Measurements from ENCODE around the gene S1PR5.

Gene S1PR5

GRCh38 chr19:10513223-10513622 lies 4.0 kb downstream of the S1PR5 start:
- ATAC-seq = no peak
- no peaks in the 10 kb centered on the region for H3K9me3 Mint-ChIP-seq
- no peak for DNase-seq
- H3K36me3 Mint-ChIP-seq (ENCODE audit: low read depth) = no peaks in the 10 kb centered on the region
- H3K27me3 Mint-ChIP-seq = peaks cover 44% of the 10 kb centered on the region
- no peak overlapping the region for H3K27ac Mint-ChIP-seq
- H3K4me1 Mint-ChIP-seq = peaks cover 24% of the 10 kb centered on the region
- no peak overlapping the region for H3K4me3 Mint-ChIP-seq

DNA sequence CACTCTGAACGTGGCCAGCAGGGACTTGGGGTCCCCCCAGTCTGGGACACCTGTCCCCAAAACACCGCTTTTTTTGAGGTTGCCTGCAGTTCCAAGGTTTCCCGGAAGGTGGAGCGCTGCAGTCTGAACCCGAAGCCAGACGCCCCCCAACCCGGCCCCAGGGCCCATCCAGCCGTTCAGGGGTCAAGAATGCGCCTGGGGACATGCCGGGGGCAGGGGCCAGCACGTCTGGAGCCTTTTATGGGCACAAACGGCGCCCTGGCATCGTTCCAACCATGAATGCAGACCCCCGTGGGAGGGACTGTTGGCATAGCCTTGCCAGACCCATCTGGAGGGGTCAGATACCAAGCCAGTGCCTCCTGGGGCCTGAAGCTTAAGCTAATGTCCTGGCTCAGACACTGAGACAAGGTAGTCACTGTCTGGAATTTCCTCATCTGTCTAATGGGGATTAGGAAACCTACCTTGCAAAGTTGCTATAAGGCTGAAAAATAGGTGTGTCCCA lies 6.9 kb downstream of the S1PR5 start:
- H3K36me3 Mint-ChIP-seq (ENCODE audit: low read depth) = no peaks in the 10 kb centered on the region
- peaks cover 21% of the 10 kb centered on the region for H3K4me1 Mint-ChIP-seq
- no peak overlapping the region for H3K27ac Mint-ChIP-seq
- DNase-seq = peak; percentile 72
- peaks cover 25% of the 10 kb centered on the region for H3K27me3 Mint-ChIP-seq
- H3K4me3 Mint-ChIP-seq = no peak overlapping the region
- no peak for ATAC-seq
- no peaks in the 10 kb centered on the region for H3K9me3 Mint-ChIP-seq

- Mint-ChIP-seq H3K4me1 (peaks cover 18% of the 10 kb centered on the region), H3K36me3 (ENCODE audit: low read depth) (no peaks in the 10 kb centered on the region), H3K27me3 (peaks cover 13% of the 10 kb centered on the region), H3K9me3 (no peaks in the 10 kb centered on the region), H3K27ac (peak overlapping the region; percentile 68), H3K4me3 (peak overlapping the region; percentile 43)
- ATAC-seq = peak; percentile 67
- no peak for DNase-seq
These were observed 8.5 kb downstream of the S1PR5 start for GRCh38 chr19:10508707-10509106.

DNA sequence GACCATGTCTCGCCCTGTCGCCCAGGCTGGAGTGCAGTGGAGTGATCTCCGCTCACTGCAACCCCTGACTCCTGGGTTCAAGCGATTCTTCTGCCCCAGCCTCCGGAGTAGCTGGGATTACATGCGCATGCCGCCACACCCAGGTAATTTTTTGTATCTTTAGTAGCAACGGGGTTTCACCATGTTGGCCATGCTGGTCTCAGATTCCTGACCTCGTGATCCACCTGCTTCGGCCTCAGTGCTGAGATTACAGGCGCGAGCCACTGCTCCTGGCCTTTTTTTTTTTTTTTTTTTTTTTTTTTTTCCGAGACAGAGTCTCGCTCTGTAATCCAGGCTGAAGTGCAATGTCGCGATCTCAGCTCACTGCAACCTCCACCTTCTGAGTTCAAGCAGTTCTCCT lies 9.2 kb downstream of the S1PR5 start:
- DNase-seq (no peak), ATAC-seq (no peak)
- Mint-ChIP-seq H3K9me3 (no peaks in the 10 kb centered on the region), H3K27me3 (peaks cover 7% of the 10 kb centered on the region), H3K27ac (no peak overlapping the region), H3K4me1 (peaks cover 18% of the 10 kb centered on the region), H3K4me3 (no peak overlapping the region), H3K36me3 (ENCODE audit: low read depth) (no peaks in the 10 kb centered on the region)

DNA sequence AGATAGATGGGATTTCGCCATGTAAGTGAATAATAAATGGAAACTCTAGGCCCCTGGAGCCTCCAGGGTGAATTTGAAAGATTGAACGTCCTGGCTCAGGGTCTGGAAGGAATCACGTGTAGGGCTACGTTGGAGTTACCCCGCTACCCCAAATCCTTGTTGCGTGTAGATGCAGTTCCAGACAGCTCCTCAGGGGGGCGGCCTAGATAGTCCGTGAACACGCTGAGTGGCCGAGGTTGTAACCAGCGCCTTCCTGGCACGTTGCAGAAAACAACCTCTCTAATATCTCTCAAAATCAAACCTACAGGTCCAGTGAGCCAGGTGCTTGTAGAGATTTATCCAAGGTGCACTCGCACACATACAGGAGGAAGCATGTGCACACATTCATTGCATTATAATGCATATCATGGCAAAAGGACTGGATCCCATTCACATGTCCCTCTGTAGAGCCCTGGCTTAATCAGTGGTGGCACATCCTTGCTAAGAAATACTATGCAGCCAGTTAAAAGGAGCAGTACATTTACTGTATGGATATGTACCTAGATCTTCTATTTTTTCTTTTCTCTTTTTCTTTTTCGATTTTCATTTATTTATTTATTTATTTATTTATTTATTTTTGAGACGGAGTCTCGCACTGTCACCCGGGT lies 11.5 kb downstream of the S1PR5 start:
- no peaks in the 10 kb centered on the region for H3K9me3 Mint-ChIP-seq
- ATAC-seq (peak; percentile 27), DNase-seq (peak; percentile 90)
- H3K36me3 Mint-ChIP-seq (ENCODE audit: low read depth) = peaks cover 3% of the 10 kb centered on the region
- H3K4me1 Mint-ChIP-seq = peaks cover 26% of the 10 kb centered on the region
- peak overlapping the region; percentile 21 for H3K4me3 Mint-ChIP-seq
- H3K27me3 Mint-ChIP-seq = peaks cover 2% of the 10 kb centered on the region
- peak overlapping the region; percentile 14 for H3K27ac Mint-ChIP-seq

DNA sequence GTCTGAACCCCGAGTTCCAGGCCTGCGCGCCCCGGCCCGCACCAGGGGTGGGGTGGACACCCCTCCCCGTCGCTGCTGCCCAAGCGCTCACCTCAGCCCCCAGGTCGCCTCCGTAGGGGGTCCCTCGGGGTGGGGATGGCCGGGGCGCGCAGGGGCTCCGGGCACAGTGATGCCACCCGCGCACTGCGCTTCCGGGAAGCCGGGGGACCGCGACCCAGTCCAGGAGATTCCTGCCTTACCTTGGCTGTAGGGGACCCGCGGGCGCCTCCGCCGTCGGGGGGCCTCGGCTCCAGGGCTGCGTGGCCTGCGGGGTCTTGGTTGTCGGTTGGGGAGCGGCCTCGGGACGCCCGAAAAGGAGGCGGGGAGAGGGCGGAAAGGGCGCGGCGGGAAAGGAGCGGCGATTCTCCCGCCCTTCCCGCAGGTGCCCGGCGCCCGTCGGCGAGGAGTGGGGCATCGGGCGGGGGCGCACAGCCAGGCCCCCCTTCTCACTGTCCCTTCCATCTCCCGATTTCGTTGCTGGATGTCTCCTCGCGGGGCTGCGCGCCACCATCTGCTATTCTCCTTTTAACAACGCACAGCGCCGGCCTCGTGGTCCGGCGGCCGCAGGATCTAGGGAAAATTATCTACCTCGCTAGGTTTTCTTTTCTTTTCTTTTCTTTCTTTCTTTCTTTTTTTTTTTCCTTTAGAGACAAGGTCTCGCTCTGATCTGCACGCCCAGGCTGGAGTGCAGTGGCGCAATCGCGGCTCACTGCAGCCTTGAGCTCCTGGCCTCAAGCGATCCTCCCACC lies 14.1 kb downstream of the S1PR5 start, which contains the start of gene KEAP1:
TSS of gene KEAP1 (minus strand) at position 355 of the 788 bp plus-strand sequence. CDS start 3,323 bp downstream, outside the sequence.
- Mint-ChIP-seq H3K9me3 (no peaks in the 10 kb centered on the region), H3K4me1 (peaks cover 31% of the 10 kb centered on the region), H3K36me3 (ENCODE audit: low read depth) (peaks cover 21% of the 10 kb centered on the region), H3K4me3 (peak within 1 kb of the TSS; percentile 95), H3K27ac (peak within 1 kb of the TSS; percentile 92), H3K27me3 (no peaks in the 10 kb centered on the region)
- ATAC-seq = peak; percentile 16
- peak; percentile 54 for DNase-seq

DNA sequence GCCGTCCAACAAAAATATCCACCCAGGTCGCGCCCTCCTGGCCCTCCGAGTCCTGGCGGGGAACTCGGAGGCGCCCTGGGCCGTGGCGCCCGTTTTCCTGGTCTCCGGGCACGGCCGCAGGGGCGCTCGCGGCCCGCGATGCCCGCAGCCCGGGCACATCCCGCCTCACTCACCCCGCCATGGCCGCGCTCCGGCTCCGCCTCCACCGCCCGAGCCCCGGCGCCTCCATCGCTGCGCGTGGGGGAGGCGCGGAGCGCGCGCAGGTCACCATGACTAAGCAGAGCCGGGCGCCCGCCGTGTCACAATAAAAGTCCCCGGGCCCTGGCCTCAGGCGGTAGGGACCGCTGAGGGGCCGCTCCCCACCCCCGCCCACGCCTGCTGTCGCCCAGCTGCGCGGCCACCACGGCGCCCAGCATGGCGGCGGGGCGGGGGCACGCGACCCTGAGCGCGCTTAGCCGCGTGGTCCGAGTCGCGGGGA lies 14.7 kb downstream of the S1PR5 start:
- Mint-ChIP-seq H3K36me3 (ENCODE audit: low read depth) (peaks cover 21% of the 10 kb centered on the region), H3K9me3 (no peaks in the 10 kb centered on the region), H3K27ac (peak overlapping the region; percentile 91), H3K4me3 (peak overlapping the region; percentile 95), H3K4me1 (peaks cover 33% of the 10 kb centered on the region), H3K27me3 (no peaks in the 10 kb centered on the region)
- ATAC-seq (peak; percentile 91), DNase-seq (peak; percentile 92)

DNA sequence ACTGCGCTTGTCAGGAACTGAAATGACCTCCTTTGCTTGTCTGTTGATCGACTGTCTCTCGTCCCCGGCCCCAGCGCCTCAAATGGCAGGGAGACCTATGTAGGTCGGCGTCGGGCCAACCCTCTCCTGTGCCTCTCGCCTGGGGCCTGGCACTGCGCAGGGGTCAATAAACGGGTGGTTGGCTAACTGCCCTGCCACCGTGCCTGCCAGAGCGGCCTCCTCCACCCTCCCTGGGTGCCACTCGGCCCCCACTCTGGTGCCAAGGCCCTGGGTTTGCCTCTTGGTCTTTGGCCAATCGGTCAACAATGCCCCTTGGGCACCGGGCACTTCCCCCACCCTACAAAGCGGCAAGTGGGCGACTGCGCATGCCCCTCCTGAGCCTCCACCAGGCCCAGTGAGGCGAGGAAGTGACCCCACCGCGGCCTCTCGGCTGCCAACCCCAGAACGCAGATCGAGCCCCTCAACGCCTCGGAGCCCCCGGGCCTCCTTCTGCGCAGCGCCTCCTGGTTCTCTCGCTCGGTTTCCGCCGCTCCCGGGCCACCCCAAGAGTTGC lies 15.2 kb downstream of the S1PR5 start:
- Mint-ChIP-seq H3K4me3 (peak overlapping the region; percentile 95), H3K9me3 (no peaks in the 10 kb centered on the region), H3K27me3 (no peaks in the 10 kb centered on the region), H3K27ac (peak overlapping the region; percentile 91), H3K4me1 (peaks cover 33% of the 10 kb centered on the region), H3K36me3 (ENCODE audit: low read depth) (peaks cover 22% of the 10 kb centered on the region)
- DNase-seq (peak; percentile 70), ATAC-seq (peak; percentile 37)

- Mint-ChIP-seq H3K4me1 (peaks cover 27% of the 10 kb centered on the region), H3K9me3 (no peaks in the 10 kb centered on the region), H3K4me3 (peak overlapping the region; percentile 95), H3K36me3 (ENCODE audit: low read depth) (peaks cover 23% of the 10 kb centered on the region), H3K27me3 (no peaks in the 10 kb centered on the region), H3K27ac (peak overlapping the region; percentile 70)
- DNase-seq = no peak
- ATAC-seq = no peak
These were observed 17.0 kb downstream of the S1PR5 start for GRCh38 chr19:10500247-10500592.

- Mint-ChIP-seq H3K4me3 (peak overlapping the region; percentile 95), H3K9me3 (no peaks in the 10 kb centered on the region), H3K27ac (no peak overlapping the region), H3K36me3 (ENCODE audit: low read depth) (peaks cover 23% of the 10 kb centered on the region), H3K27me3 (no peaks in the 10 kb centered on the region), H3K4me1 (peaks cover 27% of the 10 kb centered on the region)
- DNase-seq (no peak), ATAC-seq (no peak)
These were observed 17.5 kb downstream of the S1PR5 start for GRCh38 chr19:10499550-10500246.

DNA sequence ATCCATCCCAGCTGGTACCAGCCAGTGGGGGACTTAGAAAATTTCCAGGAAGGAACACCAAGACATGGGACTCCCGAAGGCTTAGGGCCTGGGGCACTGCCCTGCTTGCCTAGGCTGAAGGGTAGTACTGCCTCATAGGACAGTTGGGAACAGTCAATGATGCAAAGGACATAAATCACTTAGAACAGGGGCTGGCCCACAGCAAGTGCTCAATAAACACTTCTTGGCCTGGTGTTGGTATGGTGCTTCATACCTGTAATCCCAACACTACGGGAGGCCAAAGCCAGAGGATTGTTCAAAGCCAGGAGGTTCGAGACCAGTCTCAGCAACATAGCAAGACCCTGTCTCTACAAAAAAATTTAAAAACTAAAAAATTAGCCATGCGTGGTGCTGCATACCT lies 19.9 kb downstream of the S1PR5 start:
- no peak overlapping the region for H3K4me3 Mint-ChIP-seq
- no peak overlapping the region for H3K27ac Mint-ChIP-seq
- H3K36me3 Mint-ChIP-seq (ENCODE audit: low read depth) = peaks cover 28% of the 10 kb centered on the region

GRCh38 chr19:10491472-10492047 lies 25.7 kb downstream of the S1PR5 start:
- ATAC-seq = no peak
- Mint-ChIP-seq H3K27me3 (no peaks in the 10 kb centered on the region), H3K4me1 (peaks cover 7% of the 10 kb centered on the region), H3K9me3 (no peaks in the 10 kb centered on the region), H3K4me3 (no peak overlapping the region), H3K36me3 (ENCODE audit: low read depth) (peaks cover 24% of the 10 kb centered on the region), H3K27ac (no peak overlapping the region)
- DNase-seq = no peak

More for the DNA sequence above, 19.9 kb downstream of the S1PR5 start:
- no peak for ATAC-seq
- Mint-ChIP-seq H3K4me1 (peaks cover 23% of the 10 kb centered on the region), H3K27me3 (no peaks in the 10 kb centered on the region), H3K9me3 (no peaks in the 10 kb centered on the region)
- no peak for DNase-seq

- no peak for DNase-seq
- Mint-ChIP-seq H3K4me1 (peaks cover 4% of the 10 kb centered on the region), H3K27me3 (no peaks in the 10 kb centered on the region), H3K4me3 (no peak overlapping the region), H3K36me3 (ENCODE audit: low read depth) (peaks cover 16% of the 10 kb centered on the region), H3K9me3 (no peaks in the 10 kb centered on the region), H3K27ac (no peak overlapping the region)
- no peak for ATAC-seq
These were observed 30.7 kb downstream of the S1PR5 start for GRCh38 chr19:10486551-10486950.

DNA sequence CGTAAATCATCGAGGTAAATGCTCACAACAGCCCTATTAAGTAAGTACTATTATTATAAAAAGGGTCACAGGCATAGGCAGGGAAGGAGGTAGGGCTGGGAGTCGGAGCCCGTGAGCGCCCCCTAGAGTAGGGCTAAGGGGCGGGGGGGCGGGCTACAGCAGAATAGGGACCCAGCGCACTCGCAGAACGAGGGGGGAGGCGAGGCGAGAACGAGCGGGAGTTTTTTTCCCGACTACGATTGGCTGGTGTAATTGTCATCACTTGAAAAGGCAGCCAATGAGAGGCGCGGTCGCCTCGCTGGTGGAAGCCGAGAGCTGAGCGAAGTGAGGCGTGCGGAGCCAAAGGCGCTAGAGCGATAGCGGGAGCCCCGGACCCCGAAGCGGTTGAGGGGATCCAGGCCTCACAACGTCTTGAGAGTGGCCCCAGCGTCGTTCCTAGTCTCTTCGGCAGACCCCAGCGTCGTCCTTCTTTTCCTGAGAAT lies 38.3 kb downstream of the S1PR5 start:
- H3K4me3 Mint-ChIP-seq = peak overlapping the region; percentile 21
- H3K9me3 Mint-ChIP-seq = no peaks in the 10 kb centered on the region
- H3K4me1 Mint-ChIP-seq = peaks cover 9% of the 10 kb centered on the region
- H3K27me3 Mint-ChIP-seq = no peaks in the 10 kb centered on the region
- ATAC-seq (peak; percentile 97), DNase-seq (peak; percentile 86)
- peak overlapping the region; percentile 31 for H3K27ac Mint-ChIP-seq
- no peaks in the 10 kb centered on the region for H3K36me3 Mint-ChIP-seq (ENCODE audit: low read depth)
